HG03469 (cell line): ENCODE data around the gene LSM4.
"Not testable (repeated sequence)": the region's sequence is repeated elsewhere in the genome, so short reads cannot be mapped to it uniquely, and the experiment has no call there.

Experiments used
- ATAC-seq: cut with Tn5 transposase; IDR thresholded peaks from one replicate; pipeline ENCODE4 v1.9.1; 2021; ENCODE audit warnings: mild to moderate bottlenecking, moderate library complexity, moderate number of reproducible peaks; ENCODE audit not compliant: unreplicated experiment

LSM4 gene

GRCh38 chr19:18322759-18323460 is at the start of gene LSM4:
Gene LSM4 (minus strand): TSS chr19:18323076. CDS start chr19:18323020, 56 bp downstream.
- ATAC-seq = peak; percentile 81

GRCh38 chr19:18368504-18369222 is 45.8 kb upstream of the LSM4 start:
- no peak for ATAC-seq

DNA sequence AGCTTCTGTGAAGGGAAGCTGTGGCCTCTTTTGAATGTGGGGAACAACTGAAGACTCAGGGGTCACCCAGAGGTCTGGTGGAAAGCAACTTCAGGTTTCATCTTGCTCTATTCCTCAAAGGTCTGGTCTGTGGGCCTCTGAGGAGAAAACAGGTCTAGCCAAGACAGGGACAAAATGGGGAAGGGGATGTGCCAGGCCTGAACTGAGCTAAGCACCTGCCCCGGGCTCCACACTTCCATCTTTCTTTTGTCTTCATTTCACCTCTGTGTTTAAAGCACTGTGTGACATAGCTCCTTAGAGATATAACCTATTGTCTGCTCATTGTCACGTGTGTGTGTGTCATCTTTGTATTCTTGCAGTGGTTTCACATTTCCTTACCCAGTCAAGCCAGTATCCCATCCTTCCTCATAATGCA is 43.2 kb upstream of the LSM4 start:
- ATAC-seq = no peak

DNA sequence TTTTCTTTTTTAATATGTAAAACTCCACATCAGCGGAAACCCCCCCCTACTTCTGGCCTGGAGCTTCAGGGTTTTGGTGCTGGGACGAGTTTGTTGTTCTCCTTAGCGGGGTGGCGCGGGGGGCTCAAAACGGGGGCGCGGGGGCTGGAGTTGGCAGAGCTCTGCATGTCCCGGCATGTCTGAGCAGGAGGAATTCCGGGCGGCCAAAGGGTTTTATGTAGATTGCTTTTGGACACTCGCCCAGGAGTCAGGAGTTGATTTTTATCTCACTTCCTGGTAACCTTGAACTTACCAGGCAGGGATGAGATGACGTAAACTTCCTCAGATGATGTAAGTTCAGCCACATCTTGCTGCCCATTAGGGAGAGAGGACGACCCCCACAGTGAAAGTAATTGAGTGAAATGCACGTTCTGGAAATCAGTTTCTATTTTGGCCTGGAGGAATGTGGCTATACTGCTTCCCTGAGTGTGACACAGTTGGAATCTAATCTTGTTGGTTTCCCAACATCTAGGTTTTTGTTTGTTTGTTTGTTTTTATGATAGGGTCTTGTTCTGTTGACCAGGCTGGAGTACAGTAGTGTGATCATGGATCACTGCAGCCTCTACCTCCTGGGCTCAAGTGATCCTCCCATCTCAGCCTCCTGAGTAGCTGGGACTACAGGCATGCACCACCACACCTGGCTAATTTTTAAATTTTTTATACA is 42.1 kb upstream of the LSM4 start:
- ATAC-seq = no peak

- ATAC-seq = not testable (repeated sequence)
Measured at GRCh38 chr19:18364277-18364825, 41.5 kb upstream of the LSM4 start.

- no peak for ATAC-seq
Measured at GRCh38 chr19:18363787-18364186, 40.9 kb upstream of the LSM4 start.

DNA sequence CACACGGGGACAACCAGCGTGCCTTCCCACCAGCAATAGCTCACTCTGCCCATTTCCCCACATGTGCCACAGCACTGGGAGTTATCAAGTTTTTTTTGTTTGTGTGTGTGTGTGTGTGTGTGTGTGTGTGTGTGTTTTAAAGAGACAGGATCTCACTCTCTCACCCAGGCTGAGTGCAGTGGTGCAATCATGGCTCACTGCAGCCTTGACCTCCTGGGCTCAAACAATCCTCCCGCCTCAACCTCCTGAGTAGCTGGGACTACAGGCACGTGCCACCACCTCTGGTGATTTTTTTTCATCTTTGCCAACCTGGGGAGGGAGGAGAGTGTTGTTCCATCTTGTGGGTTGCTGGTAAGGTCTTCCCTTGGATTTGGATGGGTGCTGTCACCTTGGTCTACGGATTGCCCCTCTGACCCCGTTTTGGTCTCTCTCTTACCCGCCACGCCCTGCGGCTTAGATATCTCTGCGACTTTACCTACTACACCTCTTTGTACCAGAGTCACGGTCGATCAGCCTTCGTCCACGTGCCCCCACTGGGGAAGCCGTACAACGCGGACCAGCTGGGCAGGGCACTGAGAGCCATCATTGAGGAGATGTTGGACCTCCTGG is 40.2 kb upstream of the LSM4 start:
- no peak for ATAC-seq

DNA sequence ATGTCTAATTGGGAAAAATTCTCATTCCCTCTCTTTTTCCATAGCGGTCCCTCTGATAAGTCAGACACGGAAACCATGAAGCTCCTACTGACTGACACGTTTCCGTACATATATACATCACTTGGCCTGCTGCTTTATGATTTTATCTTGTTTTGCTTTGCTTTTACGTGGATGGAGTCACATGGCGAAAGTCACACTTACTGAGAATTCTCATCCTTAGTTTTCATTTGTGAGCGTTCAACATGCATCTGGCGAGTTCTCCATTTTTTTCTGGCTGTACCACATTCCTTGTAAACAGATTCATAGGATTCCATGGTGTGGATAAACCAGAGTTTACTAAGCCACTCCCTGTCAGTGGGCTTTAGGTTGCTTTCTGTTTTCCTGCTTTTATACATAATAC is 38.8 kb upstream of the LSM4 start:
- no peak for ATAC-seq

DNA sequence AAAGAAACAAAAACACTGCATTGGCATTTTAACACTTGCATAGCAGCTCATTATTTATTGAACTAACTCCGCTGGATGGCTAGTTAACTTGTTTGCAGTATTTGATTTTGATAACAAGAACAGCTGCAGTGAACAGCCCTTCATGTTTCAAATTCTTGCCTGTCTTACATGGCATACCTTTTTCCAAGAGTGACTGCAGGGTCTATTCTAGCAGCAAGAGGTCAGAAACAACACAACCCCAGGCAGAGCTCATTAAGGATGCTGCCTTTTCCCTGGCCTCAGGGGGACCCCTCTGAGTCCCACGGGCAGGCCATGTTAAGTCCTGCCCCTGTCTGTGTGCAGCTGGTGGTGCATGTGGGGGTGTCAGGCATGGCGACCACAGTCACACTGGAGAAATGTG is 34.2 kb upstream of the LSM4 start:
- no peak for ATAC-seq

DNA sequence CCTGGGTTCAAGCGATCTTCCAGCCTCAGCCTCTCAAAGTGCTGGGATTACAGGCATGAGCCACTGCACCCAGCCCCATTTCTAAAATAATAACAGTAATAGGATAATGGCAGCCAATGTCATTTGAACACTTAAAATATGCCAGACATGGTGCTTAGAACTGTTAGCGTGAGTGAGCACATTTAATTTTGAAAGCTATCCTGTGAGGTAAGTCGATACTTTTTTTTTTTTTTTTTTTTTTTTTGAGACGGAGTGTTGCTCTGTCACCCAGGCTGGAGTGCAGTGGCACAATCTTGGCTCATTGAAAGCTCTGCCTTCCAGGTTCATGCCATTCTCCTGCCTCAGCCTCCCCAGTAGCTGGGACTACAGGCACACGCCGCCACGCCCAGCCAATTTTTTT is 31.9 kb upstream of the LSM4 start:
- ATAC-seq = not testable (repeated sequence)

- no peak for ATAC-seq
Measured at GRCh38 chr19:18353378-18354005, 30.6 kb upstream of the LSM4 start.

- ATAC-seq = no peak
Measured at GRCh38 chr19:18351544-18351943, 28.7 kb upstream of the LSM4 start.

GRCh38 chr19:18350490-18350889 is 27.6 kb upstream of the LSM4 start:
- no peak for ATAC-seq

DNA sequence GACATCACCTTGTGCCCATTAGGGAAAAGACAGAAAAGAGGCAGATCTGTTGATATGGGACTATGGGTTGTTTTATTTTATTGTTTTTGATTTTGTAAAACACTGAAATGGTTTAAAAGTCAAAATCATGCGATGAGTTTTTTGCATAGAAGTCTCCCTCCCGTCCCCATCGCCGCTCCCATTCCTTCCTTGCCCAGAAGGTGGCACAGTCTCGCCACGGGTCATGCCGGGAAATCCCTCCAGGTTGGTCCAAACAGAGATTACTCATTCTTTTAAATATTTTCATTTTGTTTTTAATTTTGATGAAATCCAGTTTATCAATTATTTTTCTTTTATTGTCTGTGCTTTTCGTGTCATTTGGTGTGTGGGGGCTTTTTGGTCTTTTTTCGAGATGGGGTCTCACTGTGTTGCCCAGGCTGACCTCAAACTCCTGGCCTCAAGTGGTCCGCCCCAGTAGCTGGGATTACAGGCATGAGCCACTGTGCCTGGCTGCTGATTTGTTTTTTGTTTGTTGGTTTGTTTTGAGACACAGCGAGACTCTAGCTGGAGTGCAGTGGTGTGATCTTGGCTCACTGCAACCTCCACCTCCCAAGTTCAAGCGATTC is 26.8 kb upstream of the LSM4 start:
- ATAC-seq = no peak

- ATAC-seq = not testable (repeated sequence)
Measured at GRCh38 chr19:18348818-18349339, 26.0 kb upstream of the LSM4 start.

DNA sequence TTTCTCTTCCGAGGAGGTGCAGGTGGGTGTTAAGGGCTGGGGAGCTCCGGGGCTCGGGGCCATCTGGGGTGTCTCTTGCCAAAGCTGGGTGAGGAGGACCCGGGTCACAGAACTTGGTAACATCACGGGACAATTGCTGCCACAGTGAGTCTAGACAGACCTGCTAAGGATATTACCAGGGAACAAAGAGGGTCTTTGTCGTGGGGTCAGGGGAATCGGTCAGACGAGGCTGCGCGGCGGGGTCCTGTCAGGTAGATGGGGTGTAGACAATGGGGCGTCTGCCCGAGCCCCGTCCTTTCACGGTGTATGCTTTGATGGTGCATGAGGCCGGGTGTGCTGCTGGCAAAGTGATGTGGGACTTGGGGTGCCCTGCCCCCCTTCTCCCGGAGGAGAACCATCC is 25.3 kb upstream of the LSM4 start:
- no peak for ATAC-seq

- ATAC-seq = no peak
Measured at GRCh38 chr19:18346091-18346490, 23.2 kb upstream of the LSM4 start.

DNA sequence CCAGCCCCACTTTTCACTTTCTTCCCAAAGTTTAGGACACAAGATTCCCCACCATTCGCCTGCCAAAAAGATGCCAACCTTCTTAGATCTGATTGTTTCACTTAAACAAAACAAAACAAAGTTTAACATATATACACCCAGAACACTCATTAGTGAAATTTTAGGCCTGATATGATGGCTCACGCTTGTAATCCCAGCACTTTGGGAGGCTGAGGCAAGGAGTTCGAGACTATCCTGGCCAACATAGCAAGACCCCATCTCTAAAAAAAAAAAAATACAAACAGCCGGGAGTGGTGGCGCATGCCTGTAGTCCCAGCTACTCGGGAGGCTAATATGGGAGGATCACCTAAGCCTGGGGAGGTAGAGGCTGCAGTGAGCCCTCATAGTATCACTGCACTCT is 22.4 kb upstream of the LSM4 start:
- ATAC-seq = no peak

DNA sequence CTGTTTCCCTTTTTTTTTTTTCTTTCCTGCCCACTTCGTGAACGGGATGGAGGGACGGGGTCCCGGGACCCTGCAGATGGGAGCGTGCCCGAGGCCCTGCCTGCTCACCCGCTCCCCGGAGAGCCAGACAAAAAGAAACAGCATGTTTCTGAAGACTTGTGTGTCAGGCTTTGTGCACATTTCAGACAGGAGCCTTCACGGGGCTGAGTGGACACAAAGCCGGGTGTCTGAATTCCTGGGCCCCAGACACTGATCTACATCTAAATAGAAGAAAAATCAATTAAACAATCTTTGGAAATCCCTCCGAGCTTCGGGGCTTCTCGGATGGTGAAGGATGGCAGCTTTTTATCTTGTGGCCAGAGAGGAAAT is 21.7 kb upstream of the LSM4 start:
- ATAC-seq = no peak

- no peak for ATAC-seq
Measured at GRCh38 chr19:18342090-18342632, 19.3 kb upstream of the LSM4 start.
